A549 (cell line): ENCODE measurements around the gene NRIP2. TPM values are rescaled to one million over a fixed set of nuclear protein-coding genes. Genes with fewer than 3 reads are reported as not detected.

Source experiments
- ATAC-seq, 2 experiments: fragments of 200-7000 bp in 1 of 2; fragments of >200 bp in 1 of 2; cut with Nextera tagmentation in 1 of 2; cut with Tn5 transposase in 1 of 2; 3 replicates each; pipeline versions ENCODE4 v1.8.0 to v1.9.1; 2018 to 2020; ENCODE audit warnings: mild to moderate bottlenecking in 1 of 2, moderate library complexity in 1 of 2
- CTCF ChIA-PET: fragments of 300-600 bp; sonication (Branson Sonifier 250); formaldehyde crosslinking; extraction: SDS; loops from one replicate; lab custom pipeline; 2021; ENCODE audit warnings: antibody characterized with exemption, inconsistent platforms; lab: Yijun Ruan, JAX
- POLR2A ChIA-PET: fragments of 350-600 bp; formaldehyde crosslinking; extraction: SDS; loops from one replicate; lab custom pipeline; 2021; ENCODE audit warnings: antibody characterized with exemption, inconsistent platforms; lab: Yijun Ruan, JAX
- DNase-seq, 2 experiments: peaks; one replicate each; pipeline versions ENCODE4 v3.0.0 to v3.0.0-alpha.2; 2011 to 2016; ENCODE audit warnings: low read depth in 1 of 2, low spot score in 1 of 2
- FAIRE-seq: peaks from 2 replicates; lab custom pipeline; 2011; peaks lifted over from hg19 to GRCh38; lab: Jason Lieb, UNC
- H3K27ac ChIP-seq, 2 experiments: fragments of >200 bp; sonication (Bioruptor Twin); formaldehyde crosslinking; 3 replicates each; pipeline ENCODE4 v1.5.1; 2016 to 2017
- H3K4me1 ChIP-seq: fragments of >200 bp; sonication (Bioruptor Twin); formaldehyde crosslinking; 3 replicates; pipeline ENCODE4 v1.6.1; 2016
- H3K4me2 ChIP-seq: fragments of >200 bp; sonication (Bioruptor Twin); formaldehyde crosslinking; 3 replicates; pipeline ENCODE4 v1.6.1; 2016
- H3K4me3 ChIP-seq: fragments of >200 bp; sonication (Bioruptor Twin); formaldehyde crosslinking; 3 replicates; pipeline ENCODE4 v1.5.1; 2016
- H3K9me3 ChIP-seq: fragments of >200 bp; sonication (Bioruptor Twin); formaldehyde crosslinking; 3 replicates; pipeline ENCODE4 v1.6.1; 2016
- BHLHE40 ChIP-seq: IDR thresholded peaks from 2 replicates; pipeline ENCODE4 v1.6.1; 2012; ENCODE audit warnings: low read depth, low read length, inconsistent platforms
- EHMT2 ChIP-seq: fragments of 200-600 bp; sonication (generic); IDR thresholded peaks from 2 replicates; pipeline ENCODE4 v1.6.1; 2016; ENCODE audit warnings: antibody characterized with exemption, low read depth, mild to moderate bottlenecking, moderate library complexity
- EP300 ChIP-seq, 2 experiments: fragments of >200 bp; sonication (Bioruptor Twin); formaldehyde crosslinking; IDR thresholded peaks; 2 replicates in 1 of 2; 3 replicates in 1 of 2; pipeline ENCODE4 v1.6.1; 2016 to 2017
- ESRRA ChIP-seq: fragments of 150-350 bp; IDR thresholded peaks from 2 replicates; pipeline ENCODE4 v1.6.1; 2014; ENCODE audit warnings: mild to moderate bottlenecking, low read length, borderline replicate concordance
- HEYL ChIP-seq: fragments of 250-450 bp; sonication (Bioruptor Pico); IDR thresholded peaks from 2 replicates; pipeline ENCODE4 v1.8.0; 2021; ENCODE audit warnings: mild to moderate bottlenecking, moderate library complexity
- HOXB13 ChIP-seq: fragments of 250-450 bp; sonication (Bioruptor Pico); IDR thresholded peaks from 2 replicates; pipeline ENCODE4 v1.5.0; 2020; ENCODE audit warnings: low read depth, mild to moderate bottlenecking, moderate library complexity
- KDM1A ChIP-seq: fragments of 200-600 bp; sonication (generic); IDR thresholded peaks from 2 replicates; pipeline ENCODE4 v1.6.1; 2016; ENCODE audit warnings: low read depth, mild to moderate bottlenecking
- MYC ChIP-seq: IDR thresholded peaks from 2 replicates; pipeline ENCODE4 v1.6.1; 2012; ENCODE audit warnings: mild to moderate bottlenecking, inconsistent platforms, low read length, improper control_type of control experiment, borderline replicate concordance
- NPAS2 ChIP-seq: fragments of 250-450 bp; sonication (Bioruptor Pico); IDR thresholded peaks from 2 replicates; pipeline ENCODE4 v1.8.0; 2022; ENCODE audit warnings: mild to moderate bottlenecking, moderate library complexity, borderline replicate concordance
- NR3C1 ChIP-seq: fragments of >200 bp; sonication (Bioruptor Twin); formaldehyde crosslinking; IDR thresholded peaks from 3 replicates; pipeline ENCODE4 v1.6.1; 2017
- PHF8 ChIP-seq: fragments of 200-600 bp; sonication (generic); IDR thresholded peaks from 2 replicates; pipeline ENCODE4 v1.6.1; 2016; ENCODE audit warnings: low read depth, mild to moderate bottlenecking, antibody characterized with exemption, moderate library complexity, borderline replicate concordance
- POLR2A ChIP-seq: IDR thresholded peaks from 2 replicates; pipeline ENCODE4 v1.6.1; 2012; ENCODE audit warnings: mild to moderate bottlenecking, low read length
- RCOR1 ChIP-seq: fragments of 150-350 bp; IDR thresholded peaks from 2 replicates; pipeline ENCODE4 v1.6.1; 2014; ENCODE audit warnings: antibody characterized with exemption, low read length, low read depth
- RFX5 ChIP-seq: fragments of 450-650 bp; IDR thresholded peaks from 2 replicates; pipeline ENCODE4 v1.7.1; 2014; ENCODE audit warnings: antibody characterized with exemption, mild to moderate bottlenecking, moderate library complexity
- ZC3H11A ChIP-seq: fragments of 450-650 bp; IDR thresholded peaks from 2 replicates; pipeline ENCODE4 v1.6.1; 2014; ENCODE audit warnings: antibody characterized with exemption, mild to moderate bottlenecking
- ZNF302 ChIP-seq: fragments of 250-450 bp; sonication (Bioruptor Pico); IDR thresholded peaks from 2 replicates; pipeline ENCODE4 v1.9.0; 2021; ENCODE audit warnings: inconsistent platforms, mild to moderate bottlenecking, moderate library complexity
- WGBS: methylation state at CpG from one replicate; pipeline ENCODE4 v1.1.6; 2017; ENCODE audit errors: missing lambda C conversion rate; 5-methylcytosine and 5-hydroxymethylcytosine counted together
- polyA plus RNA-seq, 4 experiments: library from polyadenylated mRNA; depleted of rRNA in 3 of 4; stranded (reverse); fragments of >200 nt; fragmentation: RNase III in 1 of 4; extraction: RNeasy Plus Mini Kit Qiagen cat#74134 plus additional on column Dnase treatment in 1 of 4; gene quantifications; 2 replicates in 3 of 4; 3 replicates in 1 of 4; pipeline ENCODE4 v1.2.3, GENCODE V29; 2011 to 2017
- TF ChIP-seq, protein P1 (sequence below): fragments of 150-350 bp; IDR thresholded peaks from 2 replicates; pipeline ENCODE4 v1.6.1; 2014; ENCODE audit warnings: low read depth, mild to moderate bottlenecking, low read length
- TF ChIP-seq, protein P2 (sequence below): fragments of >200 bp; sonication (Bioruptor Twin); formaldehyde crosslinking; IDR thresholded peaks from 3 replicates; pipeline ENCODE4 v1.5.1; 2016
- TF ChIP-seq, protein P3 (sequence below): IDR thresholded peaks from 2 replicates; pipeline ENCODE4 v1.6.1; 2012; ENCODE audit warnings: low read depth, borderline replicate concordance
- TF ChIP-seq, protein P4 (sequence below): fragments of 450-650 bp; IDR thresholded peaks from 2 replicates; pipeline ENCODE4 v1.6.1; 2014; ENCODE audit warnings: antibody characterized with exemption
- TF ChIP-seq, protein P5 (sequence below): IDR thresholded peaks from 2 replicates; pipeline ENCODE4 v1.6.1; 2012
- TF ChIP-seq, protein P6 (sequence below): fragments of 200-600 bp; sonication (generic); IDR thresholded peaks from 2 replicates; pipeline ENCODE4 v1.6.1; 2016; ENCODE audit warnings: antibody characterized with exemption, mild to moderate bottlenecking, moderate library complexity

NRIP2 gene
- polyA plus RNA-seq, 2 of the 4 experiments (the other 2 are of a cell fraction) = not detected

DNA sequence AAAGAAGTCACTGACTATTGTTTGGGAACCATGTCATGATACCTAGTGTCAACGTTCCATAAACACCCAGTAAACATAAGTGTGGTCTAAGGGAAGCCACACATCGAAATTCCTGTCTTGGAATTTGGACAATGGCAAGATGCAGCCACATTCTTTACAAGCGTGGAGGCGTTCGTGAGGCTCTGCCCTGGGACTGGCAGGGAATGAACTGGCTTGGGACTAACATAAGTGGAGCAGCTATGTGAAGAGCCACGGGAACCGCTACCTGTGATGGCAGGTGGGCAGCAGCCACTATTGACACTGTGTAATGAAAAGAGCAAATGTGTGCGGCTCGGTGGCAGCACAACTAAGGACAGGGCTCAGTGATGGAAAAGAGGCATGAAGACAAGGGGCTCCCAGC is 10.0 kb upstream of the NRIP2 start:
- no peak for ATAC-seq
- FAIRE-seq = no peak
- Histone ChIP-seq H3K27ac (no peak overlapping the region), H3K4me2 (no peak overlapping the region), H3K9me3 (no peaks in the 10 kb centered on the region), H3K4me1 (peaks cover 10% of the 10 kb centered on the region), H3K4me3 (no peak overlapping the region)
- CTCF ChIA-PET = interaction anchor here (0.9 to 3.9 kb wide), 9 partner anchors 9 to 197 kb away, joined by 3 to 18 read pairs (median 4); partner anchors contain the start of genes NRIP2 and TEX52
- DNase-seq = no peak
- TF ChIP-seq, protein P1, sequence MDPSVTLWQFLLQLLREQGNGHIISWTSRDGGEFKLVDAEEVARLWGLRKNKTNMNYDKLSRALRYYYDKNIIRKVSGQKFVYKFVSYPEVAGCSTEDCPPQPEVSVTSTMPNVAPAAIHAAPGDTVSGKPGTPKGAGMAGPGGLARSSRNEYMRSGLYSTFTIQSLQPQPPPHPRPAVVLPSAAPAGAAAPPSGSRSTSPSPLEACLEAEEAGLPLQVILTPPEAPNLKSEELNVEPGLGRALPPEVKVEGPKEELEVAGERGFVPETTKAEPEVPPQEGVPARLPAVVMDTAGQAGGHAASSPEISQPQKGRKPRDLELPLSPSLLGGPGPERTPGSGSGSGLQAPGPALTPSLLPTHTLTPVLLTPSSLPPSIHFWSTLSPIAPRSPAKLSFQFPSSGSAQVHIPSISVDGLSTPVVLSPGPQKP = no peak
- no peak for TF ChIP-seq HEYL (CRISPR knock-in tag)
- TF ChIP-seq, protein P2, sequence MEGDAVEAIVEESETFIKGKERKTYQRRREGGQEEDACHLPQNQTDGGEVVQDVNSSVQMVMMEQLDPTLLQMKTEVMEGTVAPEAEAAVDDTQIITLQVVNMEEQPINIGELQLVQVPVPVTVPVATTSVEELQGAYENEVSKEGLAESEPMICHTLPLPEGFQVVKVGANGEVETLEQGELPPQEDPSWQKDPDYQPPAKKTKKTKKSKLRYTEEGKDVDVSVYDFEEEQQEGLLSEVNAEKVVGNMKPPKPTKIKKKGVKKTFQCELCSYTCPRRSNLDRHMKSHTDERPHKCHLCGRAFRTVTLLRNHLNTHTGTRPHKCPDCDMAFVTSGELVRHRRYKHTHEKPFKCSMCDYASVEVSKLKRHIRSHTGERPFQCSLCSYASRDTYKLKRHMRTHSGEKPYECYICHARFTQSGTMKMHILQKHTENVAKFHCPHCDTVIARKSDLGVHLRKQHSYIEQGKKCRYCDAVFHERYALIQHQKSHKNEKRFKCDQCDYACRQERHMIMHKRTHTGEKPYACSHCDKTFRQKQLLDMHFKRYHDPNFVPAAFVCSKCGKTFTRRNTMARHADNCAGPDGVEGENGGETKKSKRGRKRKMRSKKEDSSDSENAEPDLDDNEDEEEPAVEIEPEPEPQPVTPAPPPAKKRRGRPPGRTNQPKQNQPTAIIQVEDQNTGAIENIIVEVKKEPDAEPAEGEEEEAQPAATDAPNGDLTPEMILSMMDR = no peak
- TF ChIP-seq NR3C1 = no peak
- no peak for TF ChIP-seq KDM1A
- TF ChIP-seq, protein P3, sequence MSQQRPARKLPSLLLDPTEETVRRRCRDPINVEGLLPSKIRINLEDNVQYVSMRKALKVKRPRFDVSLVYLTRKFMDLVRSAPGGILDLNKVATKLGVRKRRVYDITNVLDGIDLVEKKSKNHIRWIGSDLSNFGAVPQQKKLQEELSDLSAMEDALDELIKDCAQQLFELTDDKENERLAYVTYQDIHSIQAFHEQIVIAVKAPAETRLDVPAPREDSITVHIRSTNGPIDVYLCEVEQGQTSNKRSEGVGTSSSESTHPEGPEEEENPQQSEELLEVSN = no peak
- TF ChIP-seq EP300 (IDR thresholded peaks at IDR 0.05) = no peak
- no peak for TF ChIP-seq RCOR1
- no peak for TF ChIP-seq MYC
- WGBS = 87% methylated on average over 9 of the region's 9 CpGs
- POLR2A ChIA-PET = no interaction called here

DNA sequence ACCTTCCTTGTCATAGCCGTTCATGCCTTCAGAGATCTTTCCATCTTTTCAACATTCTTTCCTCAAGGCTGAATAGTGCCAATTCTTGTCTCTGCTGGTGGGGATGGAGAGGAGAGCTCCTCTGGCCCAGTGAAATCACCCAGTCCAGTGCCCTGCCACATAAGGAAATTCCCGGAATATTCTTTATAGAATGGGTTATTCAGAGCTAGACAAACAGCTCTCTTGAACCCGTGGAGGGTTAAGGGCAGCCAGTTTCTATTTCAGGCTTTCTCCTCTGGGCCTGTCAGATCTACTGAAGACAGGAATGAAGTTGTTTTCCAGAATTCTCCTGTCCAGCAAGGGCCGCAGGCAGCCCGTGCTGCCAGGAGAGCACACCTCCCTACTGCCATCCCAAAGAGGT is 8.1 kb upstream of the NRIP2 start:
- 0 out of 3 replicates have a peak, but pooled peaks cover 4% of the 10 kb centered on the region for H3K4me1 ChIP-seq
- no peak overlapping the region for H3K4me2 ChIP-seq
- whole genome bisulfite sequencing = 80% methylated on average over 5 of the region's 5 CpGs
- CTCF ChIA-PET = interaction anchor here (0.6 to 1.6 kb wide), 4 partner anchors 9 to 57 kb away, joined by 3 to 7 read pairs (median 4); no protein-coding TSS in a partner anchor
- TF ChIP-seq, protein P4, sequence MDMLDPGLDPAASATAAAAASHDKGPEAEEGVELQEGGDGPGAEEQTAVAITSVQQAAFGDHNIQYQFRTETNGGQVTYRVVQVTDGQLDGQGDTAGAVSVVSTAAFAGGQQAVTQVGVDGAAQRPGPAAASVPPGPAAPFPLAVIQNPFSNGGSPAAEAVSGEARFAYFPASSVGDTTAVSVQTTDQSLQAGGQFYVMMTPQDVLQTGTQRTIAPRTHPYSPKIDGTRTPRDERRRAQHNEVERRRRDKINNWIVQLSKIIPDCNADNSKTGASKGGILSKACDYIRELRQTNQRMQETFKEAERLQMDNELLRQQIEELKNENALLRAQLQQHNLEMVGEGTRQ = no peak
- TF ChIP-seq BHLHE40 = no peak
- no peak for TF ChIP-seq ZNF302
- TF ChIP-seq RFX5 = no peak
- no peak for TF ChIP-seq EHMT2
- TF ChIP-seq ZC3H11A = no peak
- TF ChIP-seq NPAS2 = no peak
- no peak for TF ChIP-seq PHF8
- TF ChIP-seq, protein P5, sequence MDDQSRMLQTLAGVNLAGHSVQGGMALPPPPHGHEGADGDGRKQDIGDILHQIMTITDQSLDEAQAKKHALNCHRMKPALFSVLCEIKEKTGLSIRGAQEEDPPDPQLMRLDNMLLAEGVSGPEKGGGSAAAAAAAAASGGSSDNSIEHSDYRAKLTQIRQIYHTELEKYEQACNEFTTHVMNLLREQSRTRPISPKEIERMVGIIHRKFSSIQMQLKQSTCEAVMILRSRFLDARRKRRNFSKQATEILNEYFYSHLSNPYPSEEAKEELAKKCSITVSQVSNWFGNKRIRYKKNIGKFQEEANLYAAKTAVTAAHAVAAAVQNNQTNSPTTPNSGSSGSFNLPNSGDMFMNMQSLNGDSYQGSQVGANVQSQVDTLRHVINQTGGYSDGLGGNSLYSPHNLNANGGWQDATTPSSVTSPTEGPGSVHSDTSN = no peak
- no peak for TF ChIP-seq ESRRA
- TF ChIP-seq, protein P6, sequence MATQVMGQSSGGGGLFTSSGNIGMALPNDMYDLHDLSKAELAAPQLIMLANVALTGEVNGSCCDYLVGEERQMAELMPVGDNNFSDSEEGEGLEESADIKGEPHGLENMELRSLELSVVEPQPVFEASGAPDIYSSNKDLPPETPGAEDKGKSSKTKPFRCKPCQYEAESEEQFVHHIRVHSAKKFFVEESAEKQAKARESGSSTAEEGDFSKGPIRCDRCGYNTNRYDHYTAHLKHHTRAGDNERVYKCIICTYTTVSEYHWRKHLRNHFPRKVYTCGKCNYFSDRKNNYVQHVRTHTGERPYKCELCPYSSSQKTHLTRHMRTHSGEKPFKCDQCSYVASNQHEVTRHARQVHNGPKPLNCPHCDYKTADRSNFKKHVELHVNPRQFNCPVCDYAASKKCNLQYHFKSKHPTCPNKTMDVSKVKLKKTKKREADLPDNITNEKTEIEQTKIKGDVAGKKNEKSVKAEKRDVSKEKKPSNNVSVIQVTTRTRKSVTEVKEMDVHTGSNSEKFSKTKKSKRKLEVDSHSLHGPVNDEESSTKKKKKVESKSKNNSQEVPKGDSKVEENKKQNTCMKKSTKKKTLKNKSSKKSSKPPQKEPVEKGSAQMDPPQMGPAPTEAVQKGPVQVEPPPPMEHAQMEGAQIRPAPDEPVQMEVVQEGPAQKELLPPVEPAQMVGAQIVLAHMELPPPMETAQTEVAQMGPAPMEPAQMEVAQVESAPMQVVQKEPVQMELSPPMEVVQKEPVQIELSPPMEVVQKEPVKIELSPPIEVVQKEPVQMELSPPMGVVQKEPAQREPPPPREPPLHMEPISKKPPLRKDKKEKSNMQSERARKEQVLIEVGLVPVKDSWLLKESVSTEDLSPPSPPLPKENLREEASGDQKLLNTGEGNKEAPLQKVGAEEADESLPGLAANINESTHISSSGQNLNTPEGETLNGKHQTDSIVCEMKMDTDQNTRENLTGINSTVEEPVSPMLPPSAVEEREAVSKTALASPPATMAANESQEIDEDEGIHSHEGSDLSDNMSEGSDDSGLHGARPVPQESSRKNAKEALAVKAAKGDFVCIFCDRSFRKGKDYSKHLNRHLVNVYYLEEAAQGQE = no peak
- TF ChIP-seq HOXB13 (CRISPR knock-in tag) = no peak
- no peak for TF ChIP-seq POLR2A
- DNase-seq (no peak), ATAC-seq (no peak), FAIRE-seq (no peak)
- POLR2A ChIA-PET = no interaction called here
- H3K27ac ChIP-seq = no peak overlapping the region
- H3K4me3 ChIP-seq = no peak overlapping the region
- no peaks in the 10 kb centered on the region for H3K9me3 ChIP-seq
